ENCODE results near the gene GLIPR1L1.

The GLIPR1L1 gene

DNA sequence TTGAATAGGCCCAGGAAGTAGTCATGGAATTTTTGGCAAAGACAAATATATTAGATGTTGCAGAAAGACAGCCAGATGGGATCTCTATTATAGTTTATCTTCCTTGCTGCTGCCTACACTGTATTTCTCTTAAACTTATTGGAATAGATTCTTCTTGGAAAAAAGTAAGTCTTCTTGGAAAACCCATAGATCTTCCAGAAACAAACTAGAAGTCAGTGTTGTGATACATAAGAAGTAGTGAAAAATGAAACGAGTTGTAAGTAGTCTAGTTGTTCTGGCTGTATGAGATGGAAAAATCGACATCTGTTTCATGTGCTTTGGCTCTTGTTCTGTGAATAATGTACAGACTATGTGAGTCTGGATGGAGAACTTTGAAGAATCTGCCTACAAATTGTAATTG lies 85.4 kb downstream of the GLIPR1L1 start:
- in situ Hi-C loops (cut with HindIII; ENCODE audit: low pct_ligation_motif_present, low pct_unique_long_range_greater_than_20kb, low sequenced_read_pairs): no loop called here
- DNase-seq: no peak

Data from ACHN (cell line).